ENCODE results near the gene LSS. TPM values are rescaled to one million over a fixed set of nuclear protein-coding genes. Genes with fewer than 3 reads are reported as not detected.
A peak's percentile ranks its signal among the peaks of the same experiment; 100 is the strongest.
"Not testable (repeated sequence)": the region's sequence is repeated elsewhere in the genome, so short reads cannot be mapped to it uniquely, and the experiment has no call there.

LSS gene
- total RNA-seq, 1 donor from 2014 or later: 61.0 TPM

- intact Hi-C loops (cut with DNase I): no loop called here
- no peak for DNase-seq (ENCODE audit: missing footprints)
- no peak for ATAC-seq
These were observed 34.7 kb downstream of the LSS start for GRCh38 chr21:46193829-46194373.

- intact Hi-C loops (cut with DNase I): loop anchor here (1.0 kb wide), 1 partner anchor 7 kb away; no protein-coding TSS in a partner anchor
- ATAC-seq: no peak
- no peak for DNase-seq (ENCODE audit: missing footprints)
These were observed 36.6 kb downstream of the LSS start for GRCh38 chr21:46191686-46192575.

DNA sequence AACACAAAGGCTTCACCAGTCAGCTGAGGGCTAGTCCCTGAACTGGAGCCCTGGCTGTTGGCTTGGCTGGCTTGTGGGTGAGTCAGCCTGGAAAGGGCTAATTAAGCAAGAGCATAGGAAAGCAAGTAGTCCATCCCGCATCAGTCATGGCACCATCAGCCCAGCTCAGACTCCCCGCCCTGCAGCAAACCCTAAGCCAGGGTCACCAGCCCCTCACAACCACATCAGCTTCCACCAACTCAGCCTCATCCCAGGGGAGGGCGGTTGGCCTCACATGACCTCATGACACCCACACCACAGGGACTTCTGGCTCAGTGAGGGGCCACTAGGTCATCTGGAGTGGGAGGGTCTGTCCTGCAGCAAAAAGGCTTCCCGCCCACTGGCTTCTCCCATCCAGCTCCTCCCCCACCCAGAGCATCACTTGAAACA, 37.3 kb downstream of the LSS start:
- ATAC-seq (no peak), DNase-seq (ENCODE audit: missing footprints) (no peak)
- intact Hi-C loops (cut with DNase I): loop anchor here (1.0 kb wide), 1 partner anchor 8 kb away; no protein-coding TSS in a partner anchor

- ATAC-seq (no peak), DNase-seq (ENCODE audit: missing footprints) (no peak)
- intact Hi-C loops (cut with DNase I): loop anchor here (1.0 kb wide), 1 partner anchor 9 kb away; no protein-coding TSS in a partner anchor
These were observed 38.0 kb downstream of the LSS start for GRCh38 chr21:46190491-46191131.

DNA sequence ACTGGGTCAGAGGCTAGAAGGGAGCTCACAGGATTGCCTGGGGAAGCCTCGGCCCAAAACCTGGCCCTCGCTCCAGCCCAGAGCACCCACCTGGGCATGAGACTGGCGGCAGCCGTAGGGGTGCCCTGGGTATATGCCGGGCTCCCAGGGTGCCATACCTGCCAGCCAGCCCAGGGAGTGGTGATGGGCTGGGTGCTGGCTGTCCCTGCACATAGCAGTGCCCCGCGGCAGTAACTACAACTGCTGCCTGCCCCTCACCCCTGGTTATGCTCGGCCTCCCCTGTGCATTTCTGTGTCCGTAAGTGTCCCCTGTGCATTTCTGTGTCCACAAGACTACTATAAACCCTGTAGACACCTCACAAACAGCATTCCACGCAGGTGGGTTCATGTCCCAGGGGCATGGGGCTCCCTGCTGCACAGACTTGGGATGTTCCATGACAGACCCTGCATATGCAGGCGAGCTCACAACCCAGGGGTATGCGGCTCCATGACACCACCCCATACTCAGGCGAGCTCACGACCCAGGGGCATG, 38.5 kb downstream of the LSS start:
- DNase-seq (ENCODE audit: missing footprints) (no peak), ATAC-seq (no peak)
- intact Hi-C loops (cut with DNase I): loop anchor here (2.0 to 5.0 kb wide), 2 partner anchors 39 to 132 kb away; partner anchors contain the start of genes C21orf58, LSS and PCNT

DNA sequence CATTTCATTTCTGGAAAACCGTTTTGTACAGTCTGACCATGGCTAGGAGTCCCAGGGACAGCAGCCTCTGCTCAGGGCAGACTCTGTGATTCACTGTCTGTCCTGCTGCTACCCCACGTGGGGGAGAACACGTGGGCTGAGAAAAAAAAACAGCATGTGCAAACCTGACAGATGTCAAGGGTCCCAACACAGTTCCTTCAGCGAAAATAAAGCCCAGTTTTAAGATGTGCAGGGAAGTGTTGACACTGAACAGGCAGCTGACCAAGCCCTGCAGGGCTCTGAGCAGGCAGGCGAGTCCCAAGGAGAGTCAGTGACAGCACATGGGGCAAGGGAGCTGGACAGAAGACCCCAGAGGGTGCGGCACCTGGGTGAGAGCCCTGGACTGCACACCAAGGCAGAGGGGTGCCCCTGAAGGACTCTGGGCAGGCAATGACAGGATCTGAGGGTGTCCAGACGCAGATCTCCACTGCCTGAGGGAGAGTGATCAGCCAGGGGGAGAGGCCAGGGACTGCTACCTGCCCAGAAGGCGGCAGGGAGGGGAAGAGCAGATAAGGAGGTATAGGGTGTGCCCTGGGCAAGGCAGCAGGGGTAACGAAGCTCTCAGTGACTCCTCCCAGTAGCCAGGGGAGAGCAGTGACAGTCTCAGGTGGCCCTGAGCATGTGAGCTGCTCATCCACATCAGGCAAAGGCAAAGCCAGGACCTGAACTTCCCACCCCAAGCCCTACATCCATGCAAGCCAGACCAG, 39.2 kb downstream of the LSS start:
- intact Hi-C loops (cut with DNase I): loop anchor here (2.0 to 5.0 kb wide), 2 partner anchors 39 to 133 kb away; partner anchors contain the start of genes C21orf58, LSS and PCNT
- ATAC-seq (no peak), DNase-seq (ENCODE audit: missing footprints) (no peak)

DNA sequence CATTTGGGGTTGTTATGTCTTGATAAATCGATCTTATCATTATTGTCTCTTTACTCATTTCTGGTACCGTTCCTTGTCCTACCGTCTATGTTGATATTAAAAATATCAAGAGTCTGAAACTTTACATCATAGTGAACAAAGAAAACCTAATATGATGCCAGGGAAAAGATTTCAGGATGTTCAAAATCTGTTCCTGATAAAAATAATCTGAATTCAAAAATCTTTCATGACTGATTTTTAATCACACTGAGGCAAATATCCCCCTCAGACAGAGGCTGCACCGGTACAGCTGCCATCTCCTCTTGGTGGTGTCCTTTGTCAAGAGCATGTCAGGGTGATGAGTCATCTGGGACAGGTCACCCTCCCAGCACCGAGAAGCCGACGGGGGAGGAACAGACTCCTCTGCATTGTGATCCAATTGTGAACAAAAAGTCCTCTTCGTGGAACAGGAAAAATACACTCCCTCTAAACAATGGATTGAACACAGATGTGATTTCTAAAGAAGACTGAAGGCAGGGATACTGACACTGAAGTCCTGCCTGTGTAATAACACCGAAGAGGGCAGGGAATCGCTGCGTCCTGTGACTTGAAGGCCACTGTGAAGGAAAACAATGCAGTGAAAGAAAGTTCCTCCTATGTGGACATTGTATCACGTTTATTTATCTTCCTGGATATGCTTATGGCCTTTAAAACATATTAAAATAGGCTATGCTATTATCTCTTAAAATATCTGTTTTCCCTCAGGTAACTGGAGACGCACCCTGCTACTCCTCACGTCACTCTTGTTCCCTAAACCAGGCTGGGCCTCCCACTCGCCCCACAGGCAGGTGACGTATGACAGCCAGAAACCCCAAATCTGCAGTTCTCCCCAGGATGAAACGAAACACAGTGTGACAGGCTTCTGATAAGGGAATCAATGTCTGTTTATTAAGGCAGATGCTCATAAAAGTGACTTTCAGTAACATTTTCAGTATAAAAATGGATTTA, 40.1 kb downstream of the LSS start:
- peak; percentile 66 for ATAC-seq
- DNase-seq (ENCODE audit: missing footprints): no peak
- intact Hi-C loops (cut with DNase I): loop anchor here (2.0 to 5.0 kb wide), 2 partner anchors 40 to 134 kb away; partner anchors contain the start of genes C21orf58, LSS and PCNT

DNA sequence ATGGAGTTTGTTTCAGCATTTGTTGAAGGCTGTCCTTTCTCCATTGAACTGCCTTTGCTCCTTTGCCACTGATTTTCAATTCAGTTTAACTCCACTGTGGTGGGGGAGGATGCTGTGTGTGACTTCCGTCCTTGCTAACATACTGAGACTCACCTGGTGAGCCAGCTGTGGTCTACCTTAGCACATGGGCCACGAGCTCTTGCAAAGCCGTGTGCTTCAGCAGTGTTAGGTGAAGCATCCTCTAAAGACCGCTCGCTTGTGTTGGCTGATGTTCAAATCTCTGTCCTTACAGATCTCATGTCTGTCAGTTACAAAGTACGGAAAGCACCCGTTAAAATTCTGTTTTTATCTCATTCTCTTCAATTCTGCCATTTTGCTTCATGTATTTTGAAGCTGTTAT, 40.8 kb downstream of the LSS start:
- intact Hi-C loops (cut with DNase I): loop anchor here (2.0 to 5.0 kb wide), 2 partner anchors 41 to 134 kb away; partner anchors contain the start of genes C21orf58, LSS and PCNT
- DNase-seq (ENCODE audit: missing footprints): no peak

GRCh38 chr21:46187261-46187660, 41.3 kb downstream of the LSS start:
- no peak for ATAC-seq
- intact Hi-C loops (cut with DNase I): loop anchor here (5.0 kb wide), 1 partner anchor 135 kb away; the partner anchor contains the start of genes C21orf58 and PCNT
- no peak for DNase-seq (ENCODE audit: missing footprints)

More for the DNA sequence above, 40.8 kb downstream of the LSS start:
- ATAC-seq: no peak

- DNase-seq (ENCODE audit: missing footprints) (no peak), ATAC-seq (no peak)
- intact Hi-C loops (cut with DNase I): loop anchor here (5.0 kb wide), 1 partner anchor 137 kb away; the partner anchor contains the start of genes C21orf58 and PCNT
These were observed 42.9 kb downstream of the LSS start for GRCh38 chr21:46185716-46186115.

GRCh38 chr21:46184625-46185555, 43.7 kb downstream of the LSS start:
- intact Hi-C loops (cut with DNase I): loop anchor here (5.0 kb wide), 1 partner anchor 137 kb away; the partner anchor contains the start of genes C21orf58 and PCNT
- DNase-seq (ENCODE audit: missing footprints) (peak; percentile 95), ATAC-seq (peak; percentile 57)

GRCh38 chr21:46183910-46184624, 44.5 kb downstream of the LSS start, which contains the start of gene SPATC1L:
Gene SPATC1L (minus strand): TSS chr21:46184459. CDS start chr21:46182816, 1,643 bp downstream.
- ATAC-seq (peak; percentile 79), DNase-seq (ENCODE audit: missing footprints) (peak; percentile 89)
- intact Hi-C loops (cut with DNase I): no loop called here

DNA sequence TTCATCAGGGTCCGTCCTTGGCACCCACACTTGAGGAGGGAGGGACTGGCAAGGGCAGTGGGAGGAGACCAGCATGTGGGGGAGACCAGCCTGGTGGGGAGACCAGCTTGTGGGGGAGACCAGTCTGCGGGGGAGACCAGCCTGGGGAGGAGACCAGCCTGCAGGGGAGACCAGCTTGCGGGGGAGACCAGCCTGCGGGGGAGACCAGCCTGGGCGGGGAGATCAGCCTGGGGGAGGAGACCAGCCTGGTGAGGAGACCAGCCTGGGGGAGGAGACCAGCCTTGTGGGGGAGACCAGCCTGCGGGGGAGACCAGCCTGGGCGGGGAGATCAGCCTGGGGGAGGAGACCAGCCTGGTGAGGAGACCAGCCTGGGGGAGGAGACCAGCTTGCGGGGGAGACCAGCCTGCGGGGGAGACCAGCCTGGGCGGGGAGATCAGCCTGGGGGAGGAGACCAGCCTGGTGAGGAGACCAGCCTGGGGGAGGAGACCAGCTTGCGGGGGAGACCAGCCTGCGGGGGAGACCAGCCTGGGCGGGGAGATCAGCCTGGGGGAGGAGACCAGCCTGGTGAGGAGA, 45.2 kb downstream of the LSS start:
- intact Hi-C loops (cut with DNase I); ATAC-seq: not testable (repeated sequence)
- peak; percentile 59 for DNase-seq (ENCODE audit: missing footprints)

- peak; percentile 28 for ATAC-seq
- DNase-seq (ENCODE audit: missing footprints): peak; percentile 77
- intact Hi-C loops (cut with DNase I): no loop called here
These were observed 45.8 kb downstream of the LSS start for GRCh38 chr21:46182548-46183336.

Data from Right ventricle myocardium inferior (tissue), 1 donor.